K562 (cell line): ENCODE data around the gene SCAMP5. TPM values are rescaled to one million over a fixed set of nuclear protein-coding genes. Genes with fewer than 3 reads are reported as not detected.

ENCODE experiments used
- ATAC-seq: fragments of 200-7000 bp; cut with Tn5 transposase; 3 replicates; pipeline ENCODE4 v1.9.1; 2020; ENCODE audit warnings: moderate library complexity
- BruUV-seq: library from RNA; stranded (reverse); fragments of 400-500 nt; replicated peaks from 2 replicates; lab custom pipeline; 2021; lab: Mats Ljungman, UMichigan
- CTCF ChIA-PET: fragments of 300-600 bp; formaldehyde crosslinking; extraction: SDS; loops from one replicate; lab custom pipeline; 2021; ENCODE audit warnings: low intra/inter-chr PET ratio; lab: Yijun Ruan, JAX
- POLR2A ChIA-PET: fragments of 300-600, 350-650 bp; sonication (Branson Sonifier 250); formaldehyde crosslinking; extraction: SDS; loops from one replicate; lab custom pipeline; 2021; ENCODE audit warnings: antibody characterized with exemption, inconsistent platforms; lab: Yijun Ruan, JAX
- DNase-seq, 4 experiments: peaks; one replicate each; pipeline versions ENCODE4 v3.0.0 to v3.0.0-alpha.2; 2011 to 2018; ENCODE audit warnings: low spot score in 3 of 4, mixed read lengths in 3 of 4; ENCODE audit errors: extremely low read depth in 1 of 4
- FAIRE-seq: peaks from 2 replicates; lab custom pipeline; 2011; peaks lifted over from hg19 to GRCh38; lab: Jason Lieb, UNC
- H2AFZ ChIP-seq: 2 replicates; pipeline ENCODE4 v1.6.0; 2011; ENCODE audit warnings: low read depth, low read length, control low read depth, inconsistent platforms
- H3K27ac ChIP-seq: fragments of 200-600 bp; 3 replicates; pipeline ENCODE4 v1.8.0; 2011; ENCODE audit warnings: low read depth, mild to moderate bottlenecking, control low read depth, inconsistent platforms, low read length, moderate library complexity, mixed read lengths; ENCODE audit errors: extremely low read depth
- H3K27me3 ChIP-seq, 2 experiments: fragments of 300-600 bp in 1 of 2; 2 replicates in 1 of 2; 3 replicates in 1 of 2; pipeline versions ENCODE4 v1.6.0 to v1.8.0; 2011; ENCODE audit warnings: inconsistent platforms in 2 of 2, low read length in 2 of 2, mild to moderate bottlenecking in 1 of 2, mixed read lengths in 1 of 2, moderate library complexity in 1 of 2; ENCODE audit not compliant: control insufficient read depth in 2 of 2, insufficient read depth in 2 of 2
- H3K36me3 ChIP-seq: fragments of 300-600 bp; 3 replicates; pipeline ENCODE4 v1.8.0; 2011; ENCODE audit warnings: mild to moderate bottlenecking, low read length, inconsistent platforms; ENCODE audit not compliant: control insufficient read depth, insufficient read depth
- H3K4me1 ChIP-seq, 2 experiments: fragments of 200-600 bp in 1 of 2; replicated peaks in 1 of 2; 2 replicates in 1 of 2; 3 replicates in 1 of 2; pipeline versions ENCODE4 v1.5.1 to v1.8.0; 2011; ENCODE audit warnings: inconsistent platforms in 2 of 2, low read length in 2 of 2, mild to moderate bottlenecking in 1 of 2, mixed read lengths in 1 of 2, moderate library complexity in 1 of 2; ENCODE audit not compliant: control insufficient read depth in 2 of 2, insufficient read depth in 2 of 2
- H3K4me2 ChIP-seq: 2 replicates; pipeline ENCODE4 v1.6.1; 2011; ENCODE audit warnings: low read length, control low read depth, inconsistent platforms, mixed read lengths; ENCODE audit not compliant: insufficient read depth
- H3K4me3 ChIP-seq: fragments of 200-600 bp; sonication (generic), shearing (Covaris generic); 2 replicates; pipeline ENCODE4 v1.5.1; 2016; ENCODE audit warnings: control low read depth, inconsistent platforms
- H3K79me2 ChIP-seq: fragments of 200-600 bp; 3 replicates; pipeline ENCODE4 v1.8.0; 2011; ENCODE audit warnings: low read length, inconsistent platforms; ENCODE audit not compliant: control insufficient read depth, insufficient read depth
- H3K9ac ChIP-seq, 2 experiments: 2 replicates each; pipeline versions ENCODE4 v1.6.0 to v1.6.1; 2011; ENCODE audit warnings: low read depth in 2 of 2, low read length in 2 of 2, control low read depth in 1 of 2, inconsistent platforms in 1 of 2, mild to moderate bottlenecking in 1 of 2, mixed read lengths in 1 of 2; ENCODE audit not compliant: insufficient read depth in 1 of 2
- H3K9me1 ChIP-seq: one replicate; pipeline ENCODE4 v1.6.0; 2011; ENCODE audit warnings: inconsistent platforms, mild to moderate bottlenecking, low read length, moderate library complexity; ENCODE audit not compliant: control insufficient read depth, insufficient read depth
- H3K9me3 ChIP-seq: replicated peaks from 2 replicates; pipeline ENCODE4 v1.5.1; 2011; ENCODE audit warnings: low read depth, low read length, inconsistent platforms; ENCODE audit not compliant: control insufficient read depth, insufficient read depth
- H4K20me1 ChIP-seq: replicated peaks from 2 replicates; pipeline ENCODE4 v1.6.1; 2011; ENCODE audit warnings: low read length, inconsistent platforms, mixed read lengths; ENCODE audit not compliant: control insufficient read depth, insufficient read depth
- CBFA2T3 ChIP-seq: fragments of 450-650 bp; IDR thresholded peaks from 2 replicates; pipeline ENCODE4 v1.6.1; 2017
- E2F4 ChIP-seq: sonication (generic); formaldehyde crosslinking; IDR thresholded peaks from 2 replicates; pipeline ENCODE4 v1.8.0; 2022; ENCODE audit warnings: mild to moderate bottlenecking, low read depth, missing genetic modification reagents
- ELK1 ChIP-seq: sonication (generic); formaldehyde crosslinking; IDR thresholded peaks from 2 replicates; pipeline ENCODE4 v1.8.1; 2022; ENCODE audit warnings: missing genetic modification reagents
- TSC22D4 ChIP-seq: fragments of 450-650 bp; IDR thresholded peaks from 2 replicates; pipeline ENCODE4 v1.6.1; 2016; ENCODE audit warnings: missing genetic modification characterization, missing biosample characterization, control low read depth
- ZFX ChIP-seq: sonication (generic); formaldehyde crosslinking; IDR thresholded peaks from 2 replicates; pipeline ENCODE4 v1.8.0; 2022; ENCODE audit warnings: mild to moderate bottlenecking, missing genetic modification reagents, moderate library complexity
- ZNF592 ChIP-seq: fragments of 450-650 bp; IDR thresholded peaks from 2 replicates; pipeline ENCODE4 v1.6.1; 2017; ENCODE audit warnings: antibody characterized with exemption, mild to moderate bottlenecking
- WGBS: fragments of 100-300 bp; shearing (Covaris generic); methylation state at CpG from one replicate; pipeline ENCODE4 v1.1.6; 2016; ENCODE audit warnings: low coverage, mixed read lengths; ENCODE audit not compliant: insufficient coverage; ENCODE audit errors: missing lambda C conversion rate; 5-methylcytosine and 5-hydroxymethylcytosine counted together
- in situ Hi-C: fragments of 300-500 bp; cut with MboI; formaldehyde crosslinking; loops from 4 replicates; pipeline ENCODE4 v1.15.0; 2018; ENCODE audit warnings: inconsistent platforms, mixed read lengths
- intact Hi-C: fragments of 100-400 bp; cut with micrococcal nuclease; formaldehyde crosslinking; loops from 2 replicates; pipeline ENCODE4 v1.14.2; 2022
- polyA plus RNA-seq, 8 experiments: library from polyadenylated mRNA; depleted of rRNA in 4 of 8; stranded (reverse) in 5 of 8; unstranded in 3 of 8; fragments of >200 nt; fragmentation: Nextera tagmentation in 2 of 8; fragmentation: Illumina TruSeq in 1 of 8; extraction: Ambion mirVana in 2 of 8; extraction: Trizol in 1 of 8; gene quantifications; 2 replicates each; pipeline versions ENCODE4 v1.2.1 to v1.2.3, GENCODE V29; 2011 to 2014; ENCODE audit warnings: inconsistent platforms in 1 of 8, missing spikeins in 1 of 8
- total RNA-seq, 7 experiments: library from RNA; depleted of rRNA in 6 of 7; stranded (reverse); fragments of >200 nt in 6 of 7; fragmentation: Illumina TruSeq in 2 of 7; extraction: Trizol in 2 of 7; gene quantifications; 2 replicates each; pipeline versions ENCODE4 v1.2.1 to v1.2.3, GENCODE V29; 2011 to 2021; ENCODE audit warnings: low replicate concordance in 1 of 7

SCAMP5 gene
- total and polyA plus RNA-seq, 9 of the 15 experiments (the other 6 are each of a cell fraction or from before 2014, with no cell fraction given), result 0.09 to 0.29 (median 0.19) TPM; not detected in 5

GRCh38 chr15:75058127-75058905 lies 63.0 kb downstream of the SCAMP5 start (continued):
- TF ChIP-seq ZNF592 (no peak), ELK1 (CRISPR knock-in tag) (no peak), TSC22D4 (no peak), CBFA2T3 (no peak)

- intact Hi-C loops, result no loop called here
- no peak for ATAC-seq
- FAIRE-seq, result no peak
- no peak for TF ChIP-seq ZFX (CRISPR knock-in tag)
- TF ChIP-seq E2F4 (CRISPR knock-in tag), result no peak
These were observed 64.2 kb downstream of the SCAMP5 start for GRCh38 chr15:75059607-75060006.

More at GRCh38 chr15:75059607-75060006, 64.2 kb downstream of the SCAMP5 start:
- ChIA-PET POLR2A (no interaction called here), CTCF (no interaction called here)
- in situ Hi-C loops, result no loop called here
- no peak overlapping the region for H2AFZ ChIP-seq
- 0 out of 2 replicates have a peak, but pooled peaks cover 5% of the 10 kb centered on the region for H4K20me1 ChIP-seq
- H3K4me2 ChIP-seq, result no peak overlapping the region
- H3K9ac ChIP-seq, result no peak overlapping the region
- H3K36me3 ChIP-seq, result no peaks in the 10 kb centered on the region
- DNase-seq, result no peak
- no peaks in the 10 kb centered on the region for H3K79me2 ChIP-seq
- H3K4me1 ChIP-seq, result peaks cover 0 to 4% of the 10 kb centered on the region in 2 experiments; a peak in 2 of 5 replicates
- H3K9me1 ChIP-seq, result no peaks in the 10 kb centered on the region
- H3K4me3 ChIP-seq, result no peak overlapping the region
- H3K27me3 ChIP-seq, result no peaks in the 10 kb centered on the region
- no TSS peak for BruUV-seq
- 69% methylated on average over 5 of the region's 5 CpGs for WGBS
- no peak overlapping the region for H3K27ac ChIP-seq
- no peaks in the 10 kb centered on the region for H3K9me3 ChIP-seq
